ENCODE results near the gene TMEM191B.
"Not testable (repeated sequence)": the region's sequence is repeated elsewhere in the genome, so short reads cannot be mapped to it uniquely, and the experiment has no call there.

TMEM191B gene

DNA sequence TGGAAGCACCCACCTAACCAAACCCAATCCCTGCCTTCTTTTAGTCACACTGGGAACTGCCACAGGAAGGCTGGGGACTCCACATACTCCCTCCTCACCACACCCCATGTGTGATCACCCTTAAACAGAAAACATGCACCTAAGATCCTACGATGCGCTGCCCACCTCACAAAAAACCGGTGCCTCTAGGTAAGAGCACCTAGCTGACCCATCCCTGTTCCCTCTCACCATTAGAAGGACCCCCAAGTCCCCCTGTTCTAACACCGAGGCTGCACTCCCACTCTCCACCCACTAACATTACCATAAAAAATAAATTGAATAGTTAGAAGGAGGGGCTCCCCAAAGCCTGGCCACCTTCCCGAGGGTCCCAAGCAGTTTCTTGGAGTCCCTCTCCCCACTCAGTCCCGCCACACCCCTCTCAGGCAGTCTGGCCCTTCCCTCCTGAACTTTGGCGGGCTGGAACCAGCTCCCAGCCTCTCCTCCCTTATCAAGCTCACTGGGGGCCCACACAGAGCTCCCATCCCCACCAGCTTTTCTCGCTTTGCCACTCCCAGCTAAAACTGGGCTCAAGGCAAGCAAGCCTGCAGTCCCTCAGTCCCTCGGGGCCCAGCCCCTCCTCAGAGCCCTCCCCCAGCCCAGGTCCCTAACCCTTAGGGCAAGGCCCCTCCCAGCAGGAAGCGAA lies 46.0 kb downstream of the TMEM191B start:
- not testable (repeated sequence) for H3K27me3 ChIP-seq (ENCODE audit: control insufficient read depth, insufficient read depth, low read length); H3K4me1 ChIP-seq (ENCODE audit: control insufficient read depth, insufficient read depth, low read length); H3K36me3 ChIP-seq (ENCODE audit: control insufficient read depth, insufficient read depth, low read length); H3K9ac ChIP-seq (ENCODE audit: low read length); H3K4me3 ChIP-seq (ENCODE audit: low read length); H3K9me3 ChIP-seq (ENCODE audit: control insufficient read depth, low read length)

DNA sequence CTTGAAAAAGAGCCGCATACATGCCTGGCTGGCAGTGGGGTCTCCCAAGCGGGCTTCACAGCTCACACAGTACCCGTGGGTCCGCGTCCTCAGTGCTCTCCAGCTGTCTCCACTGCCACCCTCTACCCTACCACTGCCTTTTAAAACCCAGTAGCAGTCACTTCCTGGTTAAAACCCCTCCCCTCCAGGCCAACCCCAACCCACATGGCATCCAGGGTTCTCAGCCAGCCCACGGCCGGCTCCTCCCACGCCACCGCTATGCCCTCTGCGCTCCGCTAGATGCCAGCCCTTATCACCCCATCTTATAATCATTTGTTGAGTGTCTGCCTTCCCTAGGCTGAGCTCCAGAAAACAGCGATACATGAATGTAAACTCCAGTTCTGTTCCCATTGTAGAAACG lies 47.0 kb downstream of the TMEM191B start:
- H3K27me3 ChIP-seq (ENCODE audit: control insufficient read depth, insufficient read depth, low read length); H3K4me3 ChIP-seq (ENCODE audit: low read length); H3K9me3 ChIP-seq (ENCODE audit: control insufficient read depth, low read length); H3K36me3 ChIP-seq (ENCODE audit: control insufficient read depth, insufficient read depth, low read length); H3K4me1 ChIP-seq (ENCODE audit: control insufficient read depth, insufficient read depth, low read length); H3K9ac ChIP-seq (ENCODE audit: low read length): not testable (repeated sequence)

DNA sequence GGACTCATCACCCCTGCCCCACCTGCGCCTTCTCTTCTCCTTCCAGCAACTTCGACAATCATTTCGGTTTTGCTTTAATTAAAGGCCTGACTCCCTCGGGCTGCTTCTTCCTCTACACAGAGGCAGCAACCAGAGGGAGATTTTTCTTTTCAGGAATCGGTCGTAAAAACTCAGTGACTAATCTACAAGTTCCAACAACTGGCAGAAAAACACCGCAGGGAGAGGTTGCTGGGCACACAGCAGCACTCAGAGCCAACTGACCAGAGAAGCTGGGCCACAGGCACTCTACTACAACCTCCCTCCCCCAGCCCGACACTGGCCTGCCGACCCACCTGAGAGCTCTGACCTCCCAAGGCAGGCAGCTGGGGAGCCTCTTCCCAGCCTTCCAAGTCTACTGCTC lies 48.1 kb downstream of the TMEM191B start:
- not testable (repeated sequence) for H3K9ac ChIP-seq (ENCODE audit: low read length); H3K27me3 ChIP-seq (ENCODE audit: control insufficient read depth, insufficient read depth, low read length); H3K4me3 ChIP-seq (ENCODE audit: low read length); H3K36me3 ChIP-seq (ENCODE audit: control insufficient read depth, insufficient read depth, low read length); H3K4me1 ChIP-seq (ENCODE audit: control insufficient read depth, insufficient read depth, low read length); H3K9me3 ChIP-seq (ENCODE audit: control insufficient read depth, low read length)

DNA sequence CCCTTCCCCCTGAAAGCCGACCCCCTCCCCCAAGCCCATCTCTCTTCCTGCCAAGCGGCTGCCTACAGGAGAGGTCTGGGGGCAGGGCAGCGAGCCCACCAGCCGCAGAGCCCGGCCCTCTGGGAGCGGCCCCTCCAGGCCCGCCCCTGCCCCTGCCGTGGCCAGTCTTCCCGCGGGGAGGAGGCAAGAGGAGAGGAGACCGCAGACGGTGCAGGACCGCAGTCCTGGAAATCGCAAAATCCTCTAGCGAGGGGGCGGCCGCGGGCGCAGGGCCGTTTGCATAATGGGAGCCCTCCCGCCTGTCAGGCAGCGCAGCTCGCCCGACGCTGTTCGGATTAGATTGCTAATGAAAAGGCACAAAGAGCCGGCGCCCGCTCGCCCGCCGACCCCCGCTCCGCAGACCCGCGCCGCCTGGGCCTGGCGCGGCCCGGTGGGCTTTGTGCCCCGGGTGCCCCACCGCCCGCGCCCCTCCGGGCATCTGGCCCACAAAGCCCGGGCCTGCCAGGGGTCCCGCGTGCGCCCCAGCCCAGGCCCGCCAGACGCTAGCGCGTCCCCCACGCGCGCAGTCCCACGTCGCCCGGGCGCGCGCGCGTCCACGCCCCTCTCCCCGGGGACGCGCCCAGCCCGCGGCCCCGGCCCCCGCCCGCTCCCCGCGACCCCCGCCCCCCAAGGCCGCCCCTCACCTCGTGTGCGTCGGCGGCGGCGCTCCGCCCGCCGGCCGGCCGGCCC lies 49.7 kb downstream of the TMEM191B start:
- not testable (repeated sequence) for H3K9me3 ChIP-seq (ENCODE audit: control insufficient read depth, low read length); H3K4me1 ChIP-seq (ENCODE audit: control insufficient read depth, insufficient read depth, low read length)

DNA sequence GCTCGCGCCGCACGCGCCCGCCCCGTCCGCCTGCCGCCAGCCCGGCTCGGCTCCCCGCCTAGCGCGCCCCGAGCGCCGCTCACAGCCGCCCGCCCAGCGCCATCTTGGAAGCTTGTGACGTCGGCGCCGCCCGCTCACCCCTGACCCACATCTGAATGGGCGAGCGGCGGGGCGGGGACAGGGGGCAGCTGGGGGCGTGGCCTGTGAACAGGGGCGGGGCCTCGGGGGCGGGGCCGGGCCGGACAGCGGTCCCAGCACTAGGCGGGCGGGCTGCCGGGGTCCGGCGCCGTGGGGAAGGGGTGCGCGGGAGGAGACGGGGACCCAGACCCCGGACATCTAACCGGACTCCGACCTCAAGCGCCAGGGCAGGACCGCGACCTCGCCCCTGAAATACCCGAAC lies 50.2 kb downstream of the TMEM191B start:
- not testable (repeated sequence) for H3K4me1 ChIP-seq (ENCODE audit: control insufficient read depth, insufficient read depth, low read length); H3K4me3 ChIP-seq (ENCODE audit: low read length); H3K9me3 ChIP-seq (ENCODE audit: control insufficient read depth, low read length); H3K36me3 ChIP-seq (ENCODE audit: control insufficient read depth, insufficient read depth, low read length); H3K9ac ChIP-seq (ENCODE audit: low read length); H3K27me3 ChIP-seq (ENCODE audit: control insufficient read depth, insufficient read depth, low read length)

More for the DNA sequence above, 49.7 kb downstream of the TMEM191B start:
- not testable (repeated sequence) for H3K9ac ChIP-seq (ENCODE audit: low read length); H3K4me3 ChIP-seq (ENCODE audit: low read length); H3K36me3 ChIP-seq (ENCODE audit: control insufficient read depth, insufficient read depth, low read length); H3K27me3 ChIP-seq (ENCODE audit: control insufficient read depth, insufficient read depth, low read length)

All from mucosa of stomach (tissue), 1 donor.